OCI-LY1 (cell line): ENCODE results near the gene SHC3.

ENCODE experiments used
- H2AFZ ChIP-seq: fragments of 200-600 bp; sonication (generic), shearing (Covaris generic); 2 replicates; pipeline ENCODE4 v1.6.0; 2014; ENCODE audit warnings: antibody characterized with exemption, mild to moderate bottlenecking, low read length
- H3F3A ChIP-seq: fragments of 200-600 bp; sonication (generic), shearing (Covaris generic); 2 replicates; pipeline ENCODE4 v1.6.0; 2014; ENCODE audit warnings: mild to moderate bottlenecking, antibody characterized with exemption, low read length, moderate library complexity; ENCODE audit not compliant: insufficient read depth
- H3K27ac ChIP-seq: fragments of 200-600 bp; sonication (generic); 2 replicates; pipeline ENCODE4 v1.5.1; 2014; ENCODE audit warnings: low read length, mixed run types, mild to moderate bottlenecking, low read depth; ENCODE audit not compliant: poor library complexity, severe bottlenecking
- H3K27me3 ChIP-seq: fragments of 200-600 bp; sonication (generic); 2 replicates; pipeline ENCODE4 v1.6.0; 2014; ENCODE audit warnings: antibody characterized with exemption, mild to moderate bottlenecking, low read length, moderate library complexity; ENCODE audit not compliant: insufficient read depth
- H3K36me3 ChIP-seq: fragments of 200-600 bp; sonication (generic); 2 replicates; pipeline ENCODE4 v1.6.1; 2014; ENCODE audit warnings: mild to moderate bottlenecking, antibody characterized with exemption, low read length, moderate library complexity, mixed read lengths; ENCODE audit not compliant: insufficient read depth
- H3K4me1 ChIP-seq: fragments of 200-600 bp; sonication (generic); 2 replicates; pipeline ENCODE4 v1.5.1; 2014; ENCODE audit warnings: mild to moderate bottlenecking, low read length, moderate library complexity; ENCODE audit not compliant: insufficient read depth, severe bottlenecking
- H3K4me2 ChIP-seq: fragments of 200-600 bp; sonication (generic), shearing (Covaris generic); 2 replicates; pipeline ENCODE4 v1.6.1; 2014; ENCODE audit warnings: low read length
- H3K4me3 ChIP-seq: fragments of 200-600 bp; sonication (generic); 2 replicates; pipeline ENCODE4 v1.5.1; 2014; ENCODE audit warnings: low read length, low read depth, mild to moderate bottlenecking, mixed read lengths; ENCODE audit not compliant: poor library complexity, severe bottlenecking
- H3K79me2 ChIP-seq: fragments of 200-600 bp; shearing (Covaris generic); 2 replicates; pipeline ENCODE4 v1.6.1; 2016; ENCODE audit warnings: mixed run types, low read length, mixed read lengths; ENCODE audit not compliant: insufficient read depth
- H3K9ac ChIP-seq: fragments of 200-600 bp; sonication (generic), shearing (Covaris generic); 2 replicates; pipeline ENCODE4 v1.6.1; 2014; ENCODE audit warnings: mild to moderate bottlenecking, low read length, mixed read lengths
- H3K9me2 ChIP-seq: fragments of 200-600 bp; sonication (generic), shearing (Covaris generic); 2 replicates; pipeline ENCODE4 v1.6.1; 2014; ENCODE audit warnings: low read depth, mild to moderate bottlenecking, low read length, mixed read lengths
- H3K9me3 ChIP-seq: fragments of 200-600 bp; shearing (Covaris generic); 2 replicates; pipeline ENCODE4 v1.6.1; 2014; ENCODE audit warnings: low read length, mixed read lengths
- H4K20me1 ChIP-seq: fragments of 200-600 bp; sonication (generic), shearing (Covaris generic); 2 replicates; pipeline ENCODE4 v1.6.0; 2016; ENCODE audit warnings: mild to moderate bottlenecking, low read length; ENCODE audit not compliant: insufficient read depth
- CTCF ChIP-seq: fragments of 200-600 bp; sonication (generic), shearing (Covaris generic); IDR thresholded peaks from 2 replicates; pipeline ENCODE4 v1.5.1; 2017; ENCODE audit warnings: mild to moderate bottlenecking, antibody characterized with exemption, low read length, moderate library complexity, mixed read lengths
- EZH2 ChIP-seq: fragments of 200-600 bp; sonication (generic), shearing (Covaris generic); IDR thresholded peaks from 2 replicates; pipeline ENCODE4 v1.8.0; 2017; ENCODE audit warnings: borderline replicate concordance, mixed run types, mild to moderate bottlenecking, antibody characterized with exemption, low read length, moderate library complexity, mixed read lengths

SHC3 gene

GRCh38 chr9:89179540-89179894, 899 bp upstream of the SHC3 start:
- no peaks in the 10 kb centered on the region for H3K79me2 ChIP-seq
- H3K9me2 ChIP-seq: no peaks in the 10 kb centered on the region
- H3K9ac ChIP-seq: no peak overlapping the region
- no peaks in the 10 kb centered on the region; the same call in 1 of the 2 replicates for H3K27me3 ChIP-seq
- H3K4me2 ChIP-seq: no peak overlapping the region
- no peak for TF ChIP-seq EZH2
- TF ChIP-seq CTCF: no peak
- H3K4me3 ChIP-seq: no peak overlapping the region
- no peak overlapping the region for H3K27ac ChIP-seq
- no peak overlapping the region for H2AFZ ChIP-seq
- no peaks in the 10 kb centered on the region for H3K4me1 ChIP-seq
- H3K36me3 ChIP-seq: no peaks in the 10 kb centered on the region
- no peaks in the 10 kb centered on the region for H3F3A ChIP-seq
- no peaks in the 10 kb centered on the region for H4K20me1 ChIP-seq
- H3K9me3 ChIP-seq: no peaks in the 10 kb centered on the region

DNA sequence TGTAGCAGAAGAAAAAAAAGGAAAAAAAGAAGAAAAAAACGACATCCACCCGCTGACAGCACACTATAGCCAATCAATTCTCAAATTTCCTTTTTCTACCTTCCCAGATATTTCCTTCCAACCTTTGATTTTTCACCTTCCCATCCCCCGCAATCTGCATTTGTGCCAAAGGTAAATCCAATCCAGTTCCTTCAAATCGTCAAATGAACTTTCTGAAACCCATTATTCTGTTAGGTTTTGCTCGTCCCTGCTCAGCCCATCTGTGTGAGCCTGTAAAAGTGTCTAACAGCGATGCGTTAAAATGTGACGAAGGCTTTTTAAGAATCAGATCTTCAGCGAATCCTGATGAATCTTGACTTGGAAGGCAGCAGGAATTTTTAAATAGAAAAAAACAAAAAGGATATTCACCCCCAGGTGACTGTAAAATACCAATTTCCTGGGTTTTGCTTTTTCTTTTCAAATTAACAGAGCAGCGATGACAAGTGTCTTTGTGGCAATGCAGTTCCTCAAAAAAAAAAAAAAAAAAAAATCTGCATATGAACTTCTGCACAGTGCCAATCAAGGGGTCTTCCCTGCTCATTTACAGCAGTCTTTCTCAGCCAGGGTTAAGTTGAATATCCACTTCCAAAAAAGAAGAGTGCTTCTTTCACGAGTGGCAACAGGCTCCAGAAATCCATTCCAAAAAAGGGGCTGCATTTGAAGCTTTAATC, 367 bp upstream of the SHC3 start:
- Histone ChIP-seq H3K27me3 (no peaks in the 10 kb centered on the region; the same call in 1 of the 2 replicates), H3K9me3 (no peaks in the 10 kb centered on the region), H3K36me3 (no peaks in the 10 kb centered on the region), H3K79me2 (no peaks in the 10 kb centered on the region), H2AFZ (no peak overlapping the region), H3F3A (no peaks in the 10 kb centered on the region), H3K9ac (no peak overlapping the region), H3K4me1 (no peaks in the 10 kb centered on the region), H4K20me1 (no peaks in the 10 kb centered on the region), H3K4me3 (no peak overlapping the region), H3K4me2 (no peak overlapping the region), H3K27ac (no peak overlapping the region), H3K9me2 (no peaks in the 10 kb centered on the region)
- TF ChIP-seq CTCF (no peak), EZH2 (no peak)

GRCh38 chr9:89177012-89177943, 1.3 kb downstream of the SHC3 start:
- Histone ChIP-seq H4K20me1 (no peaks in the 10 kb centered on the region), H3K4me2 (no peak overlapping the region), H3F3A (no peaks in the 10 kb centered on the region), H3K27ac (no peak overlapping the region), H3K4me3 (no peak overlapping the region), H3K27me3 (no peaks in the 10 kb centered on the region; the same call in 1 of the 2 replicates), H2AFZ (no peak overlapping the region), H3K9ac (no peak overlapping the region), H3K9me2 (no peaks in the 10 kb centered on the region), H3K36me3 (no peaks in the 10 kb centered on the region), H3K4me1 (no peaks in the 10 kb centered on the region), H3K9me3 (no peaks in the 10 kb centered on the region), H3K79me2 (no peaks in the 10 kb centered on the region)
- no peak for TF ChIP-seq CTCF
- TF ChIP-seq EZH2: no peak
